GM12864 (cell line): Measurements from ENCODE around the gene UMAD1.

Experiments used
- DNase-seq: peaks from one replicate; pipeline ENCODE4 v3.0.0-alpha.2; 2011; ENCODE audit warnings: low read depth
- H3K4me3 ChIP-seq: 2 replicates; pipeline ENCODE4 v1.5.1; 2011; ENCODE audit warnings: mild to moderate bottlenecking, low read depth, low read length, control low read depth
- TF ChIP-seq, protein P1 (sequence below): IDR thresholded peaks from 2 replicates; pipeline ENCODE4 v1.5.1; 2011; ENCODE audit warnings: low read depth, mild to moderate bottlenecking, moderate library complexity, low read length, control low read depth, inconsistent platforms; ENCODE audit errors: missing control alignments

The UMAD1 gene

GRCh38 chr7:7738177-7738576 is 97.6 kb downstream of the UMAD1 start:
- TF ChIP-seq, protein P1, sequence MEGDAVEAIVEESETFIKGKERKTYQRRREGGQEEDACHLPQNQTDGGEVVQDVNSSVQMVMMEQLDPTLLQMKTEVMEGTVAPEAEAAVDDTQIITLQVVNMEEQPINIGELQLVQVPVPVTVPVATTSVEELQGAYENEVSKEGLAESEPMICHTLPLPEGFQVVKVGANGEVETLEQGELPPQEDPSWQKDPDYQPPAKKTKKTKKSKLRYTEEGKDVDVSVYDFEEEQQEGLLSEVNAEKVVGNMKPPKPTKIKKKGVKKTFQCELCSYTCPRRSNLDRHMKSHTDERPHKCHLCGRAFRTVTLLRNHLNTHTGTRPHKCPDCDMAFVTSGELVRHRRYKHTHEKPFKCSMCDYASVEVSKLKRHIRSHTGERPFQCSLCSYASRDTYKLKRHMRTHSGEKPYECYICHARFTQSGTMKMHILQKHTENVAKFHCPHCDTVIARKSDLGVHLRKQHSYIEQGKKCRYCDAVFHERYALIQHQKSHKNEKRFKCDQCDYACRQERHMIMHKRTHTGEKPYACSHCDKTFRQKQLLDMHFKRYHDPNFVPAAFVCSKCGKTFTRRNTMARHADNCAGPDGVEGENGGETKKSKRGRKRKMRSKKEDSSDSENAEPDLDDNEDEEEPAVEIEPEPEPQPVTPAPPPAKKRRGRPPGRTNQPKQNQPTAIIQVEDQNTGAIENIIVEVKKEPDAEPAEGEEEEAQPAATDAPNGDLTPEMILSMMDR = no peak
- no peak overlapping the region for H3K4me3 ChIP-seq
- DNase-seq = no peak

- H3K4me3 ChIP-seq = no peak overlapping the region
- DNase-seq = no peak
- TF ChIP-seq, protein P1 = no peak
These were observed 98.1 kb downstream of the UMAD1 start for GRCh38 chr7:7738622-7739021.

DNA sequence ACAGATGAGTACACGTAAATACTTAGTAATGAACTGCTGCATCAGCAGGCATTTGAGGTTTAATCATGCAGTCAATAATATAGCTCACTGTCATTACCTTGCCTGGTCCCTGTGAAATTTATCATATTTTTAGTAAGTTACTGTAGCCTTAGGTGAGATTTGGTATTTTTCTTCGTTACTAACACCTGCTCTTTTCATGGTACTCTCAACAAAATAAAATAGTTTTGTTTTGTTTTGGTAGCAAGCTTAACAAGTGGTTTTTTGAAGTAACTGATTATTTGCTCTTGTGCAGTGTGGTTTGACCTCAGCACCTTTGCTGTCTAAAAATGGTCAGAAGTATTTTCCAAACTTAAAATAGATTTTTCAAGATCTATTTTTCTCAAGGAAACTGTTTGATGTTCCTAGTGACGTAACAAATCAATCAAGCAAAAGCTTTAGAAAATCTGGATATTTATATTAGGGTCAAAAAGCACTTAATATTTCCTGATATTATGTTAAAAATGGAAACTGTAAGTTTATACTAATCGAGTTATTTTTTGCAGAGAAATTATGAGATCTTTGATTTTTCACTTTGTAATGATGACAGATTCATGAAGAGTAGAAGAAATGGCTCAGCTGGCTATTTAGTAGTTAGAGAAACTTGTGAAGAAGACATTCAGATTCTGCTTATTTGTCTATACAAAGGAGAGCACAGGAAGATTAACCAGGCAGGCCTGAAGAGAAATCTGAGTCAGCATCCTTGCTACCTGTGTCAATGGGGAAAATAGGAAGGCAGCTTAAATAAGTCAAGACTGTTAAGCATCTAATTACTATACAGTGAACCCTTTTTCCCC is 98.9 kb downstream of the UMAD1 start:
- TF ChIP-seq, protein P1 = no peak

GRCh38 chr7:7740037-7740355 is 99.4 kb downstream of the UMAD1 start:
- TF ChIP-seq, protein P1 = no peak
- no peak for DNase-seq
- H3K4me3 ChIP-seq = no peak overlapping the region

More for the DNA sequence above, 98.9 kb downstream of the UMAD1 start:
- DNase-seq = no peak
- no peak overlapping the region for H3K4me3 ChIP-seq

GRCh38 chr7:7742223-7742622 is 101.7 kb downstream of the UMAD1 start:
- DNase-seq = no peak
- H3K4me3 ChIP-seq = no peak overlapping the region
- TF ChIP-seq, protein P1 = no peak

- H3K4me3 ChIP-seq = no peak overlapping the region
- no peak for DNase-seq
- TF ChIP-seq, protein P1 = no peak
These were observed 104.7 kb downstream of the UMAD1 start for GRCh38 chr7:7745258-7745657.

GRCh38 chr7:7745966-7746365 is 105.4 kb downstream of the UMAD1 start:
- H3K4me3 ChIP-seq = no peak overlapping the region
- TF ChIP-seq, protein P1 = no peak
- DNase-seq = no peak
